GM21526 (cell line): ENCODE results near the gene KCP.

Experiments used
- ATAC-seq: cut with Tn5 transposase; IDR thresholded peaks from one replicate; pipeline ENCODE4 v1.9.1; 2021; ENCODE audit warnings: moderate library complexity; ENCODE audit not compliant: unreplicated experiment, low FRiP score

KCP gene

GRCh38 chr7:128888756-128889095 lies 21.8 kb downstream of the KCP start:
- no peak for ATAC-seq

GRCh38 chr7:128888039-128888755 lies 22.3 kb downstream of the KCP start:
- no peak for ATAC-seq

DNA sequence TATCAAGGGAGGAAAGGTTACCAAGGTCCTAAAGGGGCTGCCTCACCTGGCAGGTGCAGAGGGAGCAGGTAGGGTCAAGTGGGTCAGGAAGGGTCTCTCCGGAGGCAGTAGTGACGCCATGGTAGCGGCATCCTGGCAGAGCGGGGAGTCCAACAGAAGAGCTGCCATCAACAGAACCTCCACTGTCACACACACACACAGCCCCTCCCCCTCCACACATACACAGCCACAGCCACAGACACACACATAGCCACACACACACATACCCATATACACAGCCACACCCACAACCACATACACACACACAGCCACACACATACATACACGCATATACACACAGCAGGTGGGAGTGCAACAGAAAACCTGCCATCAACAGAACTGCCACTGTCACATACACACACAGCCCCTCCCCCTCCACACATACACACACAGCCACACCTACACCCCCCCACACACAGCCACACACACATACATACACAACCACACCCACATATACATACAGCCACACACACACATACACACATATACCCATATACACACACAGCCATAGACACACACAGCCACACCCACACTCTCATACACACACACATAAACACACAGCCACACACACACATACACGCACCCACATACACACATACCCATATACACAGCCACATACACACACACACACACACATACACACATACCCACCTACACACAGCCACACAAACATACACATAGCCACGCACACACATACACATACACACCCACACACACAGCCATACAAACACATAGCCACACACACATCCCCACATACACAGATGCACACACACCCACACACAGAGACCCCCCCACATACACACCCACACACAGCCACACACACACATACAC lies 23.1 kb downstream of the KCP start:
- no peak for ATAC-seq

DNA sequence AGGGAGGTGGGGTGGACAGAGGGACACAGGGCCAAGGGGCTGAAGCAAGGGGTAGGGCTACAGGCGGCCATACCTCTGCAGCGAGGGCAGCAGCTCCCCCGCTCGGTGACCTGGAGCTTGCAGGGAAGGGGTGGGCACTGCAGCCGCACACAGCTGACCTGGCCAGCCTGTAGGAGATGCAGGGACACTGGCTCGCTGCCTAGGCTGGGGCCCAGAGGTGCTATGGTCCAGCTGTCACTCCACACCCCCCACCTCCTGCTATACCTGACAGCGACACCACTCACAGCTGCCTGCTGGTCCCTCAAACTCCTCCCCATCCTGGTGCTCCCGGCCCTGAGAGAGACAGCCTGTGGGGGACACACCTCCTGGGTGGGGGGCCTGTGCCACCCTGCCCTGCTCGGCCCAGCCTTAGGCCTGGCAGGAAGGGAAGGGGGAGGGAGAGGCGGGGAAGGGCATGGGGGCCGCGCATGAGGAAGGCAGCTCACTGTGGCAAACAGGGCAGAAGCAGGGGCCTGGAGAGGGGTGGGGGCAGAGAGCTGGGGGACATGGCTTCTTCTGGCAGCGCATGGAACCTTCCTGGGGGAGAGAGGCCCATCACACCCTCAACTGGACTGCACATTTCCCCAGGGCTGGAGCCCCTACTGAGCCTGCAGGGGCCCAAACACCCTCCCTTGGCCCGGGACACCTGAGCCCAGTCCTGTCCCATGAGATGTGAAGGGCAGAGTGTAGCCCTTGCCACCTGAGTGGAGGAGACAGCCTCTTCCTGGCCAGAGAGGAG lies 23.9 kb downstream of the KCP start:
- ATAC-seq, result no peak

GRCh38 chr7:128885370-128886187 lies 24.9 kb downstream of the KCP start:
- ATAC-seq, result no peak

DNA sequence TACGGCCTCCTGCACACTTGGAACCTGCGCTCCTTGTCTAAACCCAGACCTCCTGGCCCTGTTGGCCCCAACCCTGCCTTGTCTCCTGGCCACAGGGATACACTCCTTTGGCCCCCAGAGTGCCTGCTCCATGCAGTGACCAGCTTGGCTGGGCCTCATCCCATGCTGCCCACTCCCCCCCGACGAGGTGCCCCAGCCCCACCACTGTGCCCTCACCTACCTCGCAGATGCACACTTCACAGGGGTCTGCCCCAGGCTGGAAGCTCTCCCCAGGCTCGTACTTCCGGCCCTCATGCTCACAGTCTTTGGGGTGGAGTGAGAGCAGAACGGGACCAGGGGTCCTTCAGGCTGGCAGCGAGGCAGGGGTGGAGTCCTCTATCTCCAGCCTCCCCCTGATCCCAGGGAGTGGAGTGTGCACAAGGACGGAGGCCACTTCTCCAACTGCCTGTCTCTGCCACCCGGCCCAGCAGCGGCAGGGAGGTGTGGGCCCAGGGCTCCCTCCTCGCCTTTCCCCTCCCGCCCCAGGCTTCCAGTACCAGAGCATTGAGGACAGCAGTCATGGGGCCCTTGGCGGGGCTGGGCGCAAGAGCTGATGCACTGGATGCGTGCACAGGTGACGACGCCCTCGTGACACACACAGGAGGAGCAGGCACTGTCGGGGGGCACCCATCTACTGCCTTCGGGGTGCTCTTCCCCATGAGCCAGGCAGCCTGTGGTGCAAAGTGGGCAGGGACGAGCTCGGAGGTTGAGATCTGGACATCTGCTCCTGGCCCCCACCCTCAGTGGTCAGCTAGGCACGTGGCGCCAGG lies 25.7 kb downstream of the KCP start:
- ATAC-seq, result no peak

- ATAC-seq, result peak; percentile 54
Observed at GRCh38 chr7:128883622-128884448, 26.7 kb downstream of the KCP start.

GRCh38 chr7:128882134-128882533 lies 28.4 kb downstream of the KCP start:
- no peak for ATAC-seq

DNA sequence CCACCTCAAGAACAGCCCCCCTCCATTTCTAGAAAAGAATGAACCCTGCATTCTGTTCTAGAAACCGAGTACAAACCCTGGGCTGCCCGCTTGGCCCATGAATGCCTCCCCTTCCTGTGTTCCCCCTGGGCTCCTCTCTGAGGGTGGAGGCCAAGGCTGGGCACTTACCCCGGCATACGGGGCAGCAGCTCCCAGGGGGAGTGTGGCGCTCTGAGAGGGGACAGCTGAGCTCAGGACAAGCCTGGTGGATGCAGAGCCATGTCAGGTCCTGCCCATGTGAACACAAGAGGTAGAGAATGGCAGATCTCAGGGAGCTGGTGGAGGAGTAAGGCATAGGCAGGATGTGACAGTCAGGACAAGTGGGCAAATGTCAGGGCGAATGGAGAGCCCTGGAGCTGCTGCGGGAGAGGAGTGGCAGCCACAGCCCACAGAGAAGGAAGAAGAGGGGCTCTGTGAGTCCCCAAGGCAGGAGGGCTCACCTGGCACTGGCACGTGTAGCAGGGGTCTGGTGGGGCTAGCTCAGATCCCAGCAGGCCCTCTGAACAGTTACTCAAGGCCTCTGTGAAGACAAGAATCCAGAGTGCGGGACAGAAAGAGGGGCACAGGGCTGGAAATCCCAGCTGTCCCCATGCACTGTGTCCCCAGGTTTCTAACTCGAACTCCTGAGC lies 28.9 kb downstream of the KCP start:
- ATAC-seq, result no peak

DNA sequence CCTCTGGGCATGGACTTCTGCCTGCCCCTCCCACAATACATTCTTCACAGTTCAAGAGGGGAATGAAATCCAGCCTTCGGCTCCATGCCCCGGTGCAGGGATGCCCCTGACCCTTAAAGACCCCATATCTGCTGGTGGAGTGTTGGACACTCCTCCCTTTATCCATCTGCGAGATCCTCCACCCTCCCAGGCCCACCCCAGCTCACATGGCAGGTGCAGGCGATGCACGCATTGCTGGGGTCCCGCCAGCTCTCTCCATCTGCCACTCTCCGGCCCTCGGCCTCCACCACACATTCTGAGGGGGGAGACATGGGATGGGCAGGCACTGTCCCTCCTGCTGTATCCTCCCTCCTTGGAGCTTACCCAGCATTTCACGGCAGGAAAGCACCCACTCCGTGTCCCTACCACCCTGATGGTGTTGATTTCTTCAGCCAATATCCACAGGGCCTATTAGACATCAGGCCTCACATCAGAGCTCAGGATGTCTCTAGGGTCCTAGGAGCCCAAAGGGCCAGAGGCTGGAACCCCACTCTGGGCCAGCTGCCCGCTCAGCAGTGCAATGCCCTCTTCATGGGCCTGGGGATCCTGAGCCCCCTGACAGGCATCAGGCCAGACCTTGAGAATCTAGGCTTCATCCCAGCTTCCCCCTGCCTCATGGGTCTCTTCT lies 29.6 kb downstream of the KCP start:
- ATAC-seq, result no peak

GRCh38 chr7:128879939-128880746 lies 30.4 kb downstream of the KCP start:
- no peak for ATAC-seq

DNA sequence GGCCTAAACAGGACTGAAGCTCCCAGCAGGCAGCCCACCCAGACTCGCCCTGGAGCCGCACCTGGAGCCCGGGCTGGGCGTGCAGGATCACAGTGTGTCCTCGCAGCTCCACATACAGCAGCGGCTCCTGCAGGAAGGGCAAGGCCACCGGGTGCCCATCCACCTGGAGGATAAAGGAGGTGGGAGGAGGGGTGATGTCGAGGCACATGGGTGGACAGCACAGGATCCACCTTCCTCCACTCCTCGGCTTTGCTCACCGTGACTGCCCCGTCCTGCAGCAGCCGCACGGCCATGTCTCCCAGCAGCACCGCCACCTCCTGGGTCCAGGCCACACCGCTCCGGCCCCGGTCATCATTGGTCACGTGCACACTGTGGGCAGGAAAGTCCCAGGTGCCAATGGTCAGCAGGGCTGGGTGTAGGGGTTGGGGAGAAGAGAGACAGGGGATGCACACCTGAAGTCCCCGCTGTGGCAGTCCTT lies 31.0 kb downstream of the KCP start:
- no peak for ATAC-seq

- ATAC-seq, result no peak
Observed at GRCh38 chr7:128878226-128879105, 32.0 kb downstream of the KCP start.

DNA sequence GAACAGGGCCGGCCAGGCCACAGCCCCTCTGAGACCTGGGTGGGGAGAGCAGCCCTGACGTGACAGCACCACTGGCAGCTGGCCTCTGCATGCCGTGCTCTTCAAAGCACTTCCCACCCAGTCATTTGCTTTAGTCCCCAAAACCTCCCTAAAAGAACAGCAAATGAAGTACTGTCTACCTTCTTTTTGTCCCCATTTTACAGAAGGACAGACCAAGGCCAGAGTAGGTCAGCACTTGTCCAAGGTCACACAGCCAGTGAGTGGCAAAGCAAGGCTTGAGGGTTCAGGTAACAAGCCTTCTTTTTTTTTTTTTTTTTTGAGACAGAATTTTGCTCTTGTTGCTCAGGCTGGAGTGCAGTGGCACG lies 32.8 kb downstream of the KCP start:
- ATAC-seq, result no peak

- ATAC-seq, result no peak
Observed at GRCh38 chr7:128876978-128877755, 33.3 kb downstream of the KCP start.
